HL-60 (cell line): ENCODE data around the gene TIAM1.

ENCODE experiments used
- DNase-seq, 2 experiments: peaks; one replicate each; pipeline ENCODE4 v3.0.0-alpha.2; 2010 to 2020; ENCODE audit warnings: low read depth in 1 of 2, low spot score in 1 of 2
- H3K27ac ChIP-seq: fragments of 250-450 bp; sonication (Bioruptor Pico); replicated peaks from 2 replicates; pipeline ENCODE4 v1.5.1; 2020; ENCODE audit warnings: mild to moderate bottlenecking, moderate library complexity
- H3K27me3 ChIP-seq: fragments of 250-450 bp; sonication (Bioruptor Pico); 2 replicates; pipeline ENCODE4 v1.5.1; 2021; ENCODE audit warnings: mild to moderate bottlenecking, moderate library complexity; ENCODE audit not compliant: insufficient read depth, poor library complexity, severe bottlenecking
- H3K4me3 ChIP-seq: replicated peaks from 2 replicates; pipeline ENCODE4 v1.5.1; 2011; ENCODE audit warnings: mild to moderate bottlenecking, control low read depth, low read length; ENCODE audit not compliant: insufficient read depth
- CTCF ChIP-seq: IDR thresholded peaks from one replicate; pipeline ENCODE4 v1.5.1; 2011; ENCODE audit warnings: low read length, control low read depth, inconsistent platforms; ENCODE audit not compliant: insufficient read depth
- GABPA ChIP-seq: IDR thresholded peaks from 2 replicates; pipeline ENCODE4 v1.6.1; 2012; ENCODE audit warnings: low read depth
- POLR2AphosphoS5 ChIP-seq: IDR thresholded peaks from 2 replicates; pipeline ENCODE4 v1.6.1; 2012; ENCODE audit warnings: low read depth
- REST ChIP-seq: IDR thresholded peaks from 2 replicates; pipeline ENCODE4 v1.6.1; 2012; ENCODE audit warnings: low read depth; ENCODE audit not compliant: insufficient replicate concordance
- SPI1 ChIP-seq: IDR thresholded peaks from 2 replicates; pipeline ENCODE4 v1.6.1; 2012; ENCODE audit warnings: low read depth, mild to moderate bottlenecking, borderline replicate concordance

TIAM1 gene

GRCh38 chr21:31235671-31236450 is 108.2 kb downstream of the TIAM1 start:
- Histone ChIP-seq H3K4me3 (no peak overlapping the region), H3K27ac (no peak overlapping the region), H3K27me3 (no peaks in the 10 kb centered on the region)
- TF ChIP-seq POLR2AphosphoS5 (no peak), REST (no peak), SPI1 (no peak), CTCF (no peak), GABPA (no peak)
- no peak for DNase-seq

- DNase-seq, result no peak
- H3K4me3 ChIP-seq, result no peak overlapping the region
- TF ChIP-seq CTCF (no peak), REST (no peak)
- no peak overlapping the region for H3K27ac ChIP-seq
- no peaks in the 10 kb centered on the region for H3K27me3 ChIP-seq
Observed at GRCh38 chr21:31234936-31235335, 109.1 kb downstream of the TIAM1 start.

- TF ChIP-seq POLR2AphosphoS5 (no peak), REST (no peak), GABPA (no peak), SPI1 (no peak), CTCF (no peak)
- H3K4me3 ChIP-seq, result no peak overlapping the region
- H3K27ac ChIP-seq, result no peak overlapping the region
- DNase-seq, result no peak
- H3K27me3 ChIP-seq, result no peaks in the 10 kb centered on the region
Observed at GRCh38 chr21:31233711-31234110, 110.3 kb downstream of the TIAM1 start.
